ENCODE results near the gene NDST1. TPM values are rescaled to one million over a fixed set of nuclear protein-coding genes. Genes with fewer than 3 reads are reported as not detected.

The NDST1 gene
- total RNA-seq, 2 donors from 2014 or later = 4.0 to 7.8 TPM

GRCh38 chr5:150573867-150574817, 66.2 kb downstream of the NDST1 start:
- no peaks in the 10 kb centered on the region for H3K9me3 Mint-ChIP-seq
- no peaks in the 10 kb centered on the region for H3K27me3 Mint-ChIP-seq
- no peaks in the 10 kb centered on the region for H3K4me1 Mint-ChIP-seq (ENCODE audit: low read depth in 2 of 2)
- peak; percentile 56 for DNase-seq (ENCODE audit: low spot score)
- no peak overlapping the region for H3K27ac Mint-ChIP-seq
- H3K4me3 Mint-ChIP-seq = no peak overlapping the region
- ATAC-seq = peak in 1 of 2 donors; percentile 25
- H3K36me3 Mint-ChIP-seq = no peaks in the 10 kb centered on the region

- ATAC-seq (peak; percentile 4 to 11), DNase-seq (ENCODE audit: low spot score) (peak; percentile 51)
- no peaks in the 10 kb centered on the region for H3K4me1 Mint-ChIP-seq (ENCODE audit: low read depth in 2 of 2)
- H3K27ac Mint-ChIP-seq = no peak overlapping the region
- H3K4me3 Mint-ChIP-seq = no peak overlapping the region
- H3K9me3 Mint-ChIP-seq = no peaks in the 10 kb centered on the region
- H3K27me3 Mint-ChIP-seq = no peaks in the 10 kb centered on the region
- H3K36me3 Mint-ChIP-seq = no peaks in the 10 kb centered on the region
Measured at GRCh38 chr5:150574818-150575547, 67.1 kb downstream of the NDST1 start.

GRCh38 chr5:150575745-150576448, 68.0 kb downstream of the NDST1 start:
- peak; percentile 44 for DNase-seq (ENCODE audit: low spot score)
- H3K27me3 Mint-ChIP-seq = peaks cover 2 to 6% of the 10 kb centered on the region in 2 donors
- no peaks in the 10 kb centered on the region for H3K36me3 Mint-ChIP-seq
- no peaks in the 10 kb centered on the region for H3K9me3 Mint-ChIP-seq
- no peak overlapping the region for H3K4me3 Mint-ChIP-seq
- no peaks in the 10 kb centered on the region for H3K4me1 Mint-ChIP-seq (ENCODE audit: low read depth in 2 of 2)
- no peak for ATAC-seq
- no peak overlapping the region for H3K27ac Mint-ChIP-seq

GRCh38 chr5:150576449-150576949, 68.6 kb downstream of the NDST1 start:
- Mint-ChIP-seq H3K27me3 (peaks cover 2 to 9% of the 10 kb centered on the region in 2 donors), H3K36me3 (no peaks in the 10 kb centered on the region)

GRCh38 chr5:150577378-150578139, 69.6 kb downstream of the NDST1 start:
- H3K27me3 Mint-ChIP-seq = peaks cover 7 to 17% of the 10 kb centered on the region in 2 donors
- no peak overlapping the region for H3K4me3 Mint-ChIP-seq
- ATAC-seq = no peak
- H3K27ac Mint-ChIP-seq = no peak overlapping the region
- H3K9me3 Mint-ChIP-seq = no peaks in the 10 kb centered on the region
- DNase-seq (ENCODE audit: low spot score) = peak; percentile 6
- H3K4me1 Mint-ChIP-seq (ENCODE audit: low read depth in 2 of 2) = no peaks in the 10 kb centered on the region
- H3K36me3 Mint-ChIP-seq = no peaks in the 10 kb centered on the region

More at GRCh38 chr5:150576449-150576949, 68.6 kb downstream of the NDST1 start:
- Mint-ChIP-seq H3K27ac (no peak overlapping the region), H3K4me3 (no peak overlapping the region), H3K4me1 (ENCODE audit: low read depth in 2 of 2) (no peaks in the 10 kb centered on the region), H3K9me3 (no peaks in the 10 kb centered on the region)
- ATAC-seq (no peak), DNase-seq (ENCODE audit: low spot score) (peak; percentile 49)

GRCh38 chr5:150578781-150579461, 71.0 kb downstream of the NDST1 start:
- Mint-ChIP-seq H3K27me3 (peaks cover 11 to 17% of the 10 kb centered on the region in 2 donors), H3K9me3 (no peaks in the 10 kb centered on the region), H3K4me3 (no peak overlapping the region), H3K27ac (no peak overlapping the region), H3K4me1 (ENCODE audit: low read depth in 2 of 2) (no peaks in the 10 kb centered on the region), H3K36me3 (no peaks in the 10 kb centered on the region)
- DNase-seq (ENCODE audit: low spot score) = peak; percentile 31
- no peak for ATAC-seq

GRCh38 chr5:150579462-150580400, 71.8 kb downstream of the NDST1 start:
- no peak for ATAC-seq
- Mint-ChIP-seq H3K27me3 (peaks cover 11 to 17% of the 10 kb centered on the region in 2 donors), H3K4me3 (no peak overlapping the region), H3K27ac (no peak overlapping the region), H3K4me1 (ENCODE audit: low read depth in 2 of 2) (no peaks in the 10 kb centered on the region), H3K36me3 (no peaks in the 10 kb centered on the region), H3K9me3 (no peaks in the 10 kb centered on the region)
- peak; percentile 40 for DNase-seq (ENCODE audit: low spot score)

GRCh38 chr5:150580917-150581316, 73.0 kb downstream of the NDST1 start:
- Mint-ChIP-seq H3K36me3 (no peaks in the 10 kb centered on the region), H3K4me1 (ENCODE audit: low read depth in 2 of 2) (no peaks in the 10 kb centered on the region), H3K4me3 (no peak overlapping the region), H3K27ac (no peak overlapping the region), H3K27me3 (peaks cover 11 to 17% of the 10 kb centered on the region in 2 donors), H3K9me3 (no peaks in the 10 kb centered on the region)
- no peak for ATAC-seq
- peak; percentile 13 for DNase-seq (ENCODE audit: low spot score)

- no peak overlapping the region for H3K27ac Mint-ChIP-seq
- H3K9me3 Mint-ChIP-seq = no peaks in the 10 kb centered on the region
- peak in 1 of 2 donors; percentile 3 for ATAC-seq
- peak; percentile 18 for DNase-seq (ENCODE audit: low spot score)
- H3K4me3 Mint-ChIP-seq = no peak overlapping the region
- H3K36me3 Mint-ChIP-seq = no peaks in the 10 kb centered on the region
- peaks cover 11 to 17% of the 10 kb centered on the region in 2 donors for H3K27me3 Mint-ChIP-seq
- H3K4me1 Mint-ChIP-seq (ENCODE audit: low read depth in 2 of 2) = no peaks in the 10 kb centered on the region
Measured at GRCh38 chr5:150582241-150583109, 74.5 kb downstream of the NDST1 start.

- no peaks in the 10 kb centered on the region for H3K36me3 Mint-ChIP-seq
- no peak for ATAC-seq
Measured at GRCh38 chr5:150583541-150584225, 75.8 kb downstream of the NDST1 start.

More at GRCh38 chr5:150583541-150584225, 75.8 kb downstream of the NDST1 start:
- no peak overlapping the region for H3K27ac Mint-ChIP-seq
- no peak overlapping the region for H3K4me3 Mint-ChIP-seq
- no peaks in the 10 kb centered on the region for H3K9me3 Mint-ChIP-seq
- H3K27me3 Mint-ChIP-seq = peaks cover 11 to 17% of the 10 kb centered on the region in 2 donors
- DNase-seq (ENCODE audit: low spot score) = peak; percentile 34
- H3K4me1 Mint-ChIP-seq (ENCODE audit: low read depth in 2 of 2) = no peaks in the 10 kb centered on the region

Measured in natural killer cell treated with Interleukin-12 subunit alpha and Interleukin-12 subunit beta and Interleukin-15 and Interleukin-18, amount 100 ng/mL, for 72 hours (primary cell).